Ovary (tissue), 3 donors: ENCODE measurements around the gene ZNF841.

ENCODE experiments used
- CTCF ChIP-seq, 3 donors: fragments of 450-650 bp in 2 of 3; fragments of 200-600 bp in 1 of 3; IDR thresholded peaks; one replicate each; pipeline versions ENCODE4 v1.5.1 to v1.8.0; 2016 to 2022; ENCODE audit warnings: antibody characterized with exemption in 3 of 3, mild to moderate bottlenecking in 1 of 3
- EP300 ChIP-seq: sonication (generic); formaldehyde crosslinking; IDR thresholded peaks from one replicate; pipeline ENCODE4 v1.6.1; 2017; ENCODE audit warnings: antibody characterized with exemption
- POLR2A ChIP-seq: fragments of 450-650 bp; IDR thresholded peaks from one replicate; pipeline ENCODE4 v1.6.1; 2017; ENCODE audit warnings: antibody characterized with exemption, mild to moderate bottlenecking, moderate library complexity
- donor health status: DM: no; HTN: no; CAD: no.

- no peak for TF ChIP-seq CTCF (IDR thresholded peaks at IDR 0.05)
- TF ChIP-seq POLR2A = no peak
- TF ChIP-seq EP300 = no peak
These were observed 937 bp downstream of the ZNF841 start for GRCh38 chr19:52094526-52095130.
